Esophagus squamous epithelium (tissue), 4 donors: ENCODE results near the gene HSPB1.
"Not testable (repeated sequence)": the region's sequence is repeated elsewhere in the genome, so short reads cannot be mapped to it uniquely, and the experiment has no call there.

Experiments
- CTCF ChIP-seq, 6 experiments: fragments of 450-650 bp in 4 of 6; fragments of 200-600 bp in 2 of 6; sonication (generic) in 2 of 6; IDR thresholded peaks; one replicate each; pipeline ENCODE4 v1.5.1; 2016 to 2019; ENCODE audit warnings: antibody characterized with exemption in 6 of 6, mild to moderate bottlenecking in 4 of 6, moderate library complexity in 4 of 6
- POLR2A ChIP-seq, 4 donors: fragments of 450-650 bp; IDR thresholded peaks; one replicate each; pipeline ENCODE4 v1.6.1; 2017; ENCODE audit warnings: antibody characterized with exemption in 4 of 4, mild to moderate bottlenecking in 4 of 4, moderate library complexity in 3 of 4

DNA sequence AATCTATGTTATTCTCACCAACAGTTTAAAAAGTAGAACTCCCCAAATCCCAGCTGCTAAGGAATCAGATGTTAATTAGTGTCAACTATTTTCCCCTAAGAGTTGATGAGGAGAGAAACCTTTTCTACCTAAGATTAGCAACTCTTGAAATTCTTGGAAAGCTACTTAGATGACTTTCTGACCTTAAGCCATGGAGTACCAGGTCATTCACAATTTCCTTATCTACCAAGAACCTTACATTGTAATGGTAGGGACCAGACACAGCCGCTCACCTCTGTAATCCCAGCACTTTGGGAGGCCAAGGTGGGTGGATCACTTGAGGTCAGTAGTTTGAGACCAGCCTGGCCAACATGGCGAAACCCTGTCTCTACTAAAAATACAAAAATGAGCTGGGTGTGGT lies 32.9 kb downstream of the HSPB1 start:
- TF ChIP-seq CTCF, POLR2A (IDR thresholded peaks at IDR 0.05): not testable (repeated sequence)
